GM15510 (cell line): ENCODE results near the gene ABHD6.

Experiments used
- POLR2A ChIP-seq: IDR thresholded peaks from 3 replicates; pipeline ENCODE4 v1.6.1; 2011; ENCODE audit warnings: borderline replicate concordance; ENCODE audit not compliant: insufficient read length; ENCODE audit errors: extremely low read depth

The ABHD6 gene

GRCh38 chr3:58237238-58237940 is at the start of gene ABHD6:
Gene ABHD6 (plus strand): TSS chr3:58237792. CDS start chr3:58256587, 18,795 bp downstream.
- no peak for TF ChIP-seq POLR2A

GRCh38 chr3:58188173-58188564 is 49.4 kb upstream of the ABHD6 start:
- no peak for TF ChIP-seq POLR2A

DNA sequence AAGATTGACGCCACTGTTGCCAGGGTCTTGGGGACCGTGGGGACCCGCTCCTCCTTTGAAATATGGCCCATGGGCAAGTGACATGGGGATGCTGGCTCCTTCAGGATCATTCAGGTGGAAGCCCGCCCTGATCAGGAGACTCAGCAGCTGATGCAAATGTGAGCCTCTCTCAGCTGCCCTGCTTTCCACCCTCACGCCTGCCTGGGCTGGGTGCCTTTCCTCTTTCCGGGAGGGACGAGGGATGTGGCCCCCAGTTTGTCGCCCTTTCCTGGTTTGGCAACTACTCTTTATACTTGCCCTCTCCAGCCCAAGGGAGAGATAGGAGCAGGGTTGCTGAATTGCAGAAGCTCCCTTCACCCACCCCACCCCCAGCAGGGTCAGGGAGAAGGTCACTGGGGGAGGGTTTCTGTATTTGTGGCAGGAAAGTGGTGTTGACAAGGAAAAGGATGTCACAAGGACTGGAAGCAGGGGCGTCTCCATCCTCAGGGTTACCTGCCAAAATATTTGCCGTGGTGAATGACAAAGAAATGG is 48.6 kb upstream of the ABHD6 start:
- TF ChIP-seq POLR2A, result no peak

DNA sequence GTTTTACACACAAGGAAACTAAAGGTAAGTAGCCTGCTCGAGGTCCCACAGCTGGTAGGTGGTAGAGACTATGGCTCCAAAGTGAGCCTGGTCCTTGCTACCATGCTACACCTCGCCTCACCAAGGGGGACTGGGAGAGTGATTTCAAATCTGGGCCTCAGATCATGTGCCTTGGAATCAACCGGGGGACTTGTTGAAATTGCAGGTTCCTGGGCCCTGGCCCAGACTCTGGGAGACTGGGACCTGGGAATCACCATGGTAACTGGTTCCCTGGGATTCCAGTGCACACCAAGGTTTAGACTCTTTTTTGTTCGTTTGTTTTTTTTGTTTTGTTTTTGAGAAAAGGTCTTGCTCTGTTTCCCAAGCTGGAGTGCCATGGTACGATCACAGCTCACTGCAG is 47.9 kb upstream of the ABHD6 start:
- no peak for TF ChIP-seq POLR2A

- TF ChIP-seq POLR2A, result no peak
Observed at GRCh38 chr3:58190291-58190690, 47.3 kb upstream of the ABHD6 start.

DNA sequence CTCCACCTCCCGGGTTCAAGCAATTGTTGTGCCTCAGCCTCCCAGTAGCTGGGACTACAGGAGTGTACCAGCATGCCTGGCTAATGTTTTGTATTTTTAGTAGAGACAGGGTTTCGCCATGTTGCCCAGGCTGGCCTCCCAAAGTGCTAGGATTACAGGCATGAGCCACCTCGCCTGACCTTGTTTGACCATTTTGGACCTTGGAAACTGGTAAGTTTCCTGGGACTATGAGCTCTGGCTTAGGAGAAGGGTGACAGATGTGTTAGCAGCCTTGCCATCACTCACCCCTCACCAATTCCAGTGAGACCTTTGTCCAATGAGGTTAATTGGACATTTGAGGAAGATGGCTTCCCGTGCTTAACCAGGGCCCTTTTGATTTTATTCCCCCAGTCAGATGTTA is 46.7 kb upstream of the ABHD6 start:
- TF ChIP-seq POLR2A, result no peak

DNA sequence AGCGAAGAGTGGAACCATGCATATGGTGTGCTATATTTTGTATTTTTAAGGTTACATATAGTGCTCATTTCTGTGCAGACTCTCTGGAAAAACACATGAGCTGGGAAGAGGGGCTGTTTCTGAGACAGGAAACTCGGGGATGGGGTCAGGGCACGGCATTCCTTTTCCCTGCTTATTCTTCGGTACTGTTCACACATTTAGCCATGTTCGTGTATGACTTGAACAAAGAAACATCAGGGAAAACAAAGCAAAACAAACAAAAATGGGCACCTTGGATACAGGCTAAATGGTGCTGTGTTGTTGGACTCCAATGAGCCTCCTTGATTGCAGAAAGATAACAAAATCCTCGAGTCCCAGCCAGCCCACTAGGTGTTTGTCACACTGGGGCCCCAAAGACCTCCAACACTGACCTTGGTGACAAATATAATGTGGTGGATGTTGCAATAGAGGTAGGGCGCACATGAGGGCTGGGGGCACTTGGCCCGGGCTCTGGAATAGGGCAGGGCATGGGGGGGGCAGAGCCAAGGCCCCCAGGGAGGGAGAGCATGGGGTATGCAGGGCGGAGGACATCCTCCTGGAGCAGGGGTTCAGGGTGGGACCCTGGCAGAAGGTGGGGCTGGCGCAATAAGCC is 46.1 kb upstream of the ABHD6 start:
- TF ChIP-seq POLR2A, result no peak

DNA sequence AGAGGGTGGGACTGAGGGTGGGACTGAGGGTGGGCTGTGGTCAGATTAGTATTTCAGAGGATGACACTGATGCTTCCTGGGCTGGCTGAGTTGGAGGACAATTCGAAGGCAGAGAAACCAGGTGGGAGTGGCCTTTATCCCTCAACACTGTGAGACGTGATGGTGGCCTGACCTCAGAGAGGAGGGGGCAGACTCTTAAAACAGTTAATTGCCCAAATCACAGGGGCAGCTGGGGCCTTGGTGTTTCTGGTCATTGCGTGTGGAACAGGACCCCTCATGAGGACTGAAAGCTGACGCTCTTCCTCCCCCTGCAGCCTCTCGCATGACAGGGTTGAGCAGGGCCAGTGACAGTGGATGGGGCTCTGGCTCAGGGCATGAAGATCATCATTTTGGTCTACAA is 45.5 kb upstream of the ABHD6 start:
- TF ChIP-seq POLR2A, result no peak

GRCh38 chr3:58193682-58194407 is 43.7 kb upstream of the ABHD6 start:
- TF ChIP-seq POLR2A, result no peak

- TF ChIP-seq POLR2A, result no peak
Observed at GRCh38 chr3:58197588-58197987, 40.0 kb upstream of the ABHD6 start.

DNA sequence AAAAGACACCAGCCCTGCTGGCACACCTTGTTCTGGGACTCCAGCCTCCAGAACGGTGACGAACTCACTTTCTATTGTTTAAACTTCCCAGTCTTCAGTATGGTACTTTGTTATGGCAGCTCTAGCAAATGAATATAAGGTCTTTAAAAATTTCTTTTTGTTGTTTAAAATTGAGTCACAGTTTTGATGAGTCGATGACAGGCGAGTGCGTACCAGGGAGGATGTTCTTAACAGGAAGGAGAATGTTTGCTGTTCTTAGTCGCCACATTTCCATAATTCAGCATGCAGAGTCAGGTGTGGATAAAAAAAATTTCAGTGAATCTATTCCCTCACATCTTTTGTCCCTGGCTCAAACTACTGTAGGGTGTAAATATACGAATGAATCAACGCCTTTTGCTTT is 39.2 kb upstream of the ABHD6 start:
- TF ChIP-seq POLR2A, result no peak

GRCh38 chr3:58198804-58199203 is 38.8 kb upstream of the ABHD6 start:
- no peak for TF ChIP-seq POLR2A

DNA sequence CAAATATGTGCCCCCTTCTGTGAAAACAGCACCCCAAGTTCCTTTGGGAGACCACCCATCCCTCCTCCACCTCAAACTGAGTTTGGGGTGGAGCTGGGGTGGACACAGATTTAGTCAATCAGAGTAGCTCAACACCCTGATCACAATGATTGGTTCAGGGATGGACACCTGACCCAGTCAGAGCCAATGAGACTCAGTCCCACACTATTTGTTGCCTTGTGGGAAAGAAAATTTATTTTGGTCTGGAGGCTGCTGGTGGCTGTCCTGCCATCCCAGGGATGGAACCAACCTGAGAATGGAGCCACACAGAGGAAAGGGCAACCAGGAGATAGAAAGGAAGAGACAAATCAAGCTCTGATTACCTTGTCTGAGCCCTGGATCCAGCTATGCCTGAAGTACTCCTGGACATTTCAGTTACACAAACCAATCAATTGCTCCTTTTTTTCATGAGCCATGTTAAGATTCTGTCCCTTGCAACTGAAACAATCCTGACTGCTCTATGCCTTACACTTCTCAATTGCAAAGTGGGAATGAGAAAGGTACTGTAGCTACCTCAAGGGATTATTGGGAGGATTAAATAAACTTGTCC is 37.4 kb upstream of the ABHD6 start:
- no peak for TF ChIP-seq POLR2A

- no peak for TF ChIP-seq POLR2A
Observed at GRCh38 chr3:58200846-58201355, 36.7 kb upstream of the ABHD6 start.

GRCh38 chr3:58202917-58203360 is 34.7 kb upstream of the ABHD6 start:
- TF ChIP-seq POLR2A, result no peak
